HG03060 (cell line): ENCODE data around the gene TLK2.

ENCODE experiments used
- ATAC-seq: cut with Tn5 transposase; IDR thresholded peaks from one replicate; pipeline ENCODE4 v1.9.1; 2021; ENCODE audit warnings: low read depth, moderate number of reproducible peaks; ENCODE audit not compliant: unreplicated experiment

TLK2 gene

DNA sequence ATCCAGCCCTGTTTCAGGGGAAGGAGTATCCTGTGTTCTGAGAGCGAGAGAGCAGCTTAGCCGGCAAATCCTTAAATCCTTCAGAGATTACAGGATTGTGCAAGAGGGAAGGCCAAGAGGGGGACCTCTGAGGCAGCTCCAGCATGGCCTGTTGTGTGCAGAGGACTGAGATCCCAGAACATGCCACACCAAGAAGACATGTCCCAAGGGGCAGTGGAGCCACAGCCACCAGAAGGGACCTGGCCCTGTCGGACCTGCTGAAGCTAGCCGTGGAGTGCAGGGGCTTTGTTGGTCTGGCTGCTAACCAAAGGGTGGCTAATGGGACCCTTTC is 147.2 kb downstream of the TLK2 start:
- no peak for ATAC-seq

DNA sequence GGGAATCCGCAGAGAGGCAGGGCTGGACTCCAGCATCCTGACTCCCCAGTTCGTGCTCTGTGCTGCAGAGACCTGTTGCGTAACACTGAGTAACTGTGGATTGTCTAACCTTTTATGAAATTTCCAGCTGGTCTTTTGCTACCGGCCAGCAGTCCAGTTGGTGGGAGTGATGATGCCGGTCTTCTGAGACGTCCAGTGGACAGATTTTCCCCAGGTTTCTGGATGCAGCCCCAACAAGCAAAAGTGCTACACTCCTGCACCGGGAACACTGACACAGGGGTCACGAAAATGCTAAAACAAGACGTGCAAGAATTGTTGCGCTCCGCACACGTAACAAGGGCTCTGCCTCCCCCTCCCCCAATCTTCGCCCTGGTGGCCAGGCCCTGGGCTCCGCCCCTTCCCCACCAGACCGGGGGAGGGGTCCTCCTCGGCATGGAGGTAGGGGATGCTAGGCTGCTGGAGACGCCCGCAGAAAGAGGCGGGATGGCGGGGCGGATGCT is 148.1 kb downstream of the TLK2 start:
- no peak for ATAC-seq

DNA sequence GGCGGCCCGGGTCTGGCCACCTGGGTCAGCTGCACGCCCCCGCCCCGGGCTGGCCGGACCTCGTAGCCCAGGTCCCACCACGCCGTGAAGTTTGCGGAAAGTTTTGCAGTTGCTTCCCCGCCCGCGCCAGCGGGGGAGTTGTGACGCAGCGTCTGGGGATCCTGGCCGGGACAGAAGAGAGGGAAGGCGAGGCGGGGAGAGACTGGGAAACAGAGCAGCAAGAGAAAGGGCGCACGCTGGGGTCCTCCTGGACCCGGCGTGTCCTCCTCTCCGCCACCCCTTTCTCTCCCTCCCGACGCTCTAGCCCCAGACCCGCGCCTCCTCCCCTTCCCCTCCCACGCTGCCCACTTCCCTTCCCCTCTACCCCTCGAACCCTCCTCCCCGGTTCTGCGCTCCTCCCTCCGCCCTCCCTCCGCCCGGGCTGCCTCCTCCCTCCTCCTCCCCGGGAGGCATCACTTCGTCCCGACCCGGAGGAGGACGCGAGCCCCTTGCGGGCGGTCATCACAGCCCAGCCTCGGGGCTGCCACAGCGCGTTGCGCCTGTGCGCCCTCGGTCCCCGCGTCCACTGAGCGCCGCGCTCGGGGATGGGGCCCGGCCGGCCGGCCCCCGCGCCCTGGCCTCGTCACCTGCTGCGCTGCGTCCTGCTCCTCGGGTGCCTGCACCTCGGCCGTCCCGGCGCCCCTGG is 148.7 kb downstream of the TLK2 start, which contains the start of gene MRC2:
MRC2 (plus strand) TSS at position 452 of the 685 bp plus-strand sequence; CDS start at position 585, 133 bp downstream.
- ATAC-seq = no peak

DNA sequence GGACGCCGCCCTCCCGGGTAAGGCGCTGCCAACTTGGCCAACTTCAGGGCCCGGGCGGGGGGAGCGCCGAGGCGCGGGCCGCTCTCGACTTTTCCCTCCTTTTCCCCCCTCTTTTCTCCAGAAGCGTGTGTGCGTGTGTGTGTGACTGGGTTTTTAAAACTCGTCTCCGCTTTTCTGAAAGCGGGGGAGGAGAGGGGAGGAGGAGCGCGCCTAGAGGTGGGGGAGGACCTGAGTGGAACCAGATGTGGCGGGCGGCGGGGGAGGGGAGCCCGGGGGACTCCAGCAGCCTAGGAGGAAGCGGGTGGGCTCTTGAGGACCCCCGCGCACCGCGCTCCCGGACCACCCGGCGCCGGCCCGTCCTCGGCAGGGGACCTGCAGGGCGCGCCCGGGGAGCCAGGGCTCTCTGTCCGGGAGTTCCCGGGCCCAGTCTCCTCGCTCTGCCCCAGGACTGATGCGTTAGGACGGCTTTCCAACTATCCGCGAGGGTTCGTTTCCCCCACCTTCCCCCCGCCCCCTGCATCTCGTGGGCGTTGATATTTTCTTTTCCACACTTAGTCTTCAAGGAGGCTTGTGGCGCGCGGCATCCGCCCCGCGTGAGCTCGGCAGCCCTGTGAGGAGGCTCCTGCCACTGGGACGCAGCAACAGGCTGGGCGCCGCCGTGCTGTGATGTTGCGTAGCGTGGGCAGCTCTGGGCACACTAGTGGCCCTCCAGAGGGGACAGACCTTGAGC is 149.4 kb downstream of the TLK2 start:
- no peak for ATAC-seq

DNA sequence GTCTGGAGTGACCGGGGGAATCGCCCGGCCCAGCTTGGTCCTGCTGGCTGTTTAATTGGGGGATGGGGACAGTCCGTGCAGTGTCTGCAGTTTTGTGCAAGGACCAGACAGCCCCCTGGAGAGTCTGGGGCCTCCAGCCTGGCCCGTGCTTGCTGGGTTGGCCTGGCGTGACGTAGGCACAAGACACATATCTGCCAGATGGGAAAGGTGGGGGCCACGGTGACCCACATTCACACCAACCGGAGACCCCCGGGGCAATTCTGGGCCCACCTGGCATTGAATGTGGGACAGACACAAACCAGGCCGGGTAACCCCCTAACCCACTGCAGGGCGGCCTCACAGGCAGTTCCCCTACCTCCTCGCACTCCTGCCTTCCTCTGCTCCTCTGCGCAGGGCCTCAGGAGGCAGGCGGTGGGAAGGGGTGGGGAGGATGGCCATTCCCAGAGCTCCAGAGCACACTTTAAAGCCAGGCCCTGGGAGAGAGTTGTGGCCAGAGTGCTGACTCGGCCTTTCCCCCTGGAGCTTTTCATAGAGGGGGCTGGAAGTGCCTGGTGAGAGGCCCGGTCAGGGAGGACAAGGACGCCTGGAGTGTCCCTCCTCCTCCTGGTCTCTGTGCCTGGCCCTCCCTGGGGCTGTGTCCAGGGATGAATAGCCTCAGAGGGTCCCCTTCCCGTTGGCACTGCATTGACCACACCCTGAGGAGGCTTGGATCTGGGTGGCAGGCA is 150.4 kb downstream of the TLK2 start:
- no peak for ATAC-seq

DNA sequence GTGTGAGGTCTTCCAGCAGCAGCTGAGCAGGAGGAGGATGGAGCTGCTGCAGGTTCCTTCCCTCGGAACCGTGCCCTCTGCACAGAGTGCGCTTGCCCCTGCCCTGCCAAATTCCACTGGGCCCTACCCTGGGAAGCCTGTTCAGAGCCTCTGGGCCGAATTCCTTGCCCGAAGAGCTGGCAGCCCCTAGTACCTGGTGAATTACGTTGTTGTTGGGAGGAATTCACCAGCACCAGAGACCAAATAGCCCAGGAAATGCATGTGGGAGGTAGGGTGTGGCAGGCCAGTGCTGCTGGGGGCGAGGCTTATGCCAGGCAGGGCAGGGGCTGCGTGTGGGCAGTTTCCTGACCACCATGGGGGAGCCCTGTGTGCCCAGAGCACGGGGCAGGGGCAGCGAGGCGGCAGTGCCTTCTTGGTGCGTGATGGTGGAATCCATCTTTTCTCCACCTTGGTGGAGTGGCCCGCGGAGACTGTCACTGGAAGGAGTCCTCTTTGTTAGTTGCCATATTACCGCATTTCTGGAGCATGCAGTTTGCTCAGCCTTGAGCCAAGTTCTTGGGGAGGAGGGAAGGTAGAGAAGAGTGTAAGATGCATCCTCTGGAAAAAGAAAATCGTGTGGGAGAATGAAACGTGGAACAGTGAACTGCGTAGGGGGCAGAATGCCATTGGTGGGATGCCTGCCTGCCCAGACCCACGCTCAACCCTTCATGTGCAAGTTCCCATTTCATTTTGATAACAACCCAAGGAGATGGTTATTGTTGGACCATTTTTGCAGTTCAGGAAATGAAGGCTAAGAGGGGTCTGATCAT is 151.1 kb downstream of the TLK2 start:
- ATAC-seq = no peak

DNA sequence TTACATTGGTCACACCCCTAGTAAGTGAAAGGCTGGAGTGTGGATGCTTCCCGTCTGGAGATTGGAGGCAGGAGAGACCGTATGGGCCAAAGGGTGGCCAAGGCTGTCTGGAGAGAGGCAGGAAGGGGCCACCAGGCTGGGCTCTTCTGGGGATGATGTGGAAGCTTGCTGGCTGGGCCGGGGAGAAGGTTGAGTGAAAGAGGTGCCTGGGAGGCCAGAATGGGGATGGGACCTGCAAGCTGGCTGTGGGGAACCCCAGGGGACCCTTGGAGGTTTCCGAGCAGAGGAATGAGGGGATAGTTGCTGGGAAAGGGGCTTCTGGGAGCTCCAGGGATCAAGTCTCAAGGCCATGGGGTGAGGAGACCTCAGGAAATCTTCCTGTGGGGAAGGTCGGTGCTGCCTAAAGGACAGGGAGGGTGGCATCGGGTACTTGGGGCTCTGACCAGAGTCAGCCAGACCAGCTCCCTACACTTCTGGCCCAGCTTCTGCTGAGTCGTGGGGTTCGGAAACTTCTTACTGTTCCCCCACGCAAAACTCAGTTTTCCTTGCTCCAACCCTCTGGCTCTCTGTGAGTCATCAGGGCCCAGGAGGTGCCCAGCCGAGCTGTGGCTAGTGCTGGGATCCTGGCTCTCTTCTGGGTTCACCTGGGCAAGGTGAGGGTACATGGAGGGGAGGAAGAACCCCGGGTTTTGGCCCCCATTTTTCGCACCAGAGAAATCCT is 151.9 kb downstream of the TLK2 start:
- ATAC-seq = no peak

DNA sequence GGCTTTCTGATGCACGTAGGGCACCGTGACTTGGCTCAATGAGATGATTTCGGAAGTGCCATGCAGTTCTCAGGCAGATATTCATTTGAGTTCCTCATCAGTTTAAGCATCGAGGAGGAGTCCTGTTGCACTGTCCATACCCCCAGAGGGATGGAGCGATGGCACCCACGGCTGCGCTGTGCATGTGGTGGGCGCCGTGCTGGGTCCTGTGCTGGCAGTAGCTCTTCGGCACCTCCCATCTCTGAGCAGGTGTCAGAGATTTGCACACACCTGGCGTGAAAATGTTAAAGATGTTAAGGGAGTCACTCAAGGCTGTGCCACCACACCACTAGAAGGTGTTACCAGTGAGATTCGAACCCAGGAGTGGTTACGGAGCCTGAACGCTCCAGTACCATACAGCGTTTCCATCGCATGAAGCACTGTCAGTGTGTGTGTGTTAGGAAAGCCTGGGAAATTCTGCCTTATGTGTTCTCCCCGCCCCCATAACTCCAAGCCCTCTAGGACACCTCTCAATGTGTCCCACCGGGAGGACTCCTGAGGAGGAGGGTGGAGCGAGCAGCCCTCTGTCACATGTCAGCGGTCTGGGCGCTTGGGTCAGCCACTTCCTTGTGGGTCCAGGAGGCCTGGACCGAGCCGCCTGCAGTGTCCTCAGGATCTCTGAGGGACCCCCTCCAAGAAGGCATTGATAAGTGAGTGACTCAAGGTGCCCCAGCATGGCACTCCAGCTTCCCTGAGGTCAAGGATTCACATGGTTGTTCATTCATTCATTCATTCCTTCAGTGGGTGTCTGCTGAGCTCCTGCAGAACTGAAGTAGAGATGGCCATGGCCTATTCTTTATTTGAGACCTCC is 152.7 kb downstream of the TLK2 start:
- no peak for ATAC-seq

DNA sequence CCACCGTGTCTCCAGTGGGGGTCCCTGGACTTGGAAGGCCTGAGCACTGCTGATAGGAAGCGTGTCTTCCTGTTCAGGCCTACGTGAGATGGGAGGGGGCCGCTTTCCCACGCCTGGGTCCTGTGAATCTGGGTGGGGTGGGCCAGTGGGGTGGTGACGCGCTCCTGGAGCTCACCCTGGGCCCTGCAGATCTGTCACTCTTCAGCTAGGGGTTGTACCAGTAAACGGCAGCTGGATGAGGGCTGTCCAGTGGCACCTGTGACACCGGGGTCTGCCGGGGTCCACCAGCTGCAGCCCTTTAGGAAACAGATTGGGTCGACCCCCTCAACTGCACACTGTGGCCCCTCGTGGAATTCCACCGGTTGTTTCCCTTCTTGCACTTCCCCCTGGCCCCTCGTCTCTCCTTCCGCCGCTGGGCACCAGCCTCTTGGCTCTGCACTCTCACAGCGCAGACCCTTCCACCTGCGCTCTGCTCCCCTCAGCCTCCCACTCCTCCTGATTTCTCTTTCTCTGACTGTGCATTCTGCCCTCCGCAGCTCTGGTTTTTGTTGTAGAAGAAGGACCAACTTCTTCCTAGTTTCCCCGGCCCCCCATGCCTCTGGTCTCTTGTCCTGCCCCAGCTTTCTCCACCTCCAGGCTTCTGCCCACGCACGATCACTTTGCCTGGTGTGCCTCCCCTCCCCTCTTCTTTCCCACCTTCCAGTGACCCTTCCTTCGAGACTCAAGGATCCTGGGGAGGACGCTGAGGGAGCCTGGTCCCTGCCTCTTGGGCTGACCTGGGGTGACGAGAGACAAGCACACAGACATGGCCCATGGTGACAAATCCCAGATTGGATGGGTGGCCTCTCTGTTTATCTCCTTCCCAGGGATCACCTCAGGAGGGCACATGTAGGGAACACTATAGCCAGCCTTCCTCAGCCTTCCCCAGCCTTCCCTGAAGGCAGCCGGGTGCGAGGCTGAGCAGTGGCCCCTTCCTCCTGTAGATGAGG is 153.6 kb downstream of the TLK2 start:
- no peak for ATAC-seq

DNA sequence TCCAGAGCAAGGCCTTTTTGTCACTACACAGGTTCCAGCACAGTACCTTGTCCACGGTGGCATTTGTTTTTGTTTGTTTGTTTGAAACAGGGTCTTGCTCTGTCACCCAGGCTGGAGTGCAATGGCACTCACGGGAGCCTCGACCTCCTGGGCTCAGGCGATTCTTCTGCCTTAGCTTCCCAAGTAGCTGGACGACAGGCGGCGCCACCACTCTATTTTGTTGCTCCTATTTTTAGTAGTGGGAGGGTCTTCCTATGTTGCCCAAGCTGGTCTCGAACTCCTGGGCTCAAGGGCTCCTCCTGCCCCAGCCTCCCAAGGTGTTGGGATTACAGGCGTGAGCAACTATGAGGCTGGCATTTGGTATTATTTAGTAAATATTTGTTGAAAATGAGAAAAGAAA is 159.2 kb downstream of the TLK2 start:
- no peak for ATAC-seq

DNA sequence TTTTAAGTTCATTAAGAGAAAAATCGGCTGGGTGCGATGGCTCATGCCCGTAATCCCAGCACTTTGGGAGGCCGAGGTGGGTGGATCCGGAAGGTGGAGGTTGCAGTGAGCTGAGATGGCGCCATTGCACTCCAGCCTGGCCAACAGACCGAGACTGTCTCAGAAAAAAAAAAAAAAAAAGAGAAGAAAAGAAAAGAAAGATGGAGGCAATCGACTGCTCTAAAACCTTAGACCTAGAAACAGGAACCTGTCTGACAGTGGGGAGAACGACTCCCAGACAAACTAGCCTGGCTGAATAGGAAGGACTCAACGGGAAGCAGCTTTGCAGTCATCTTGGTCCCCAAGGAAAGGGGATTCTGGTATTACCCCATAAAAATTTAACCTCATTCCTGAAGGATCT is 162.5 kb downstream of the TLK2 start:
- ATAC-seq = no peak

DNA sequence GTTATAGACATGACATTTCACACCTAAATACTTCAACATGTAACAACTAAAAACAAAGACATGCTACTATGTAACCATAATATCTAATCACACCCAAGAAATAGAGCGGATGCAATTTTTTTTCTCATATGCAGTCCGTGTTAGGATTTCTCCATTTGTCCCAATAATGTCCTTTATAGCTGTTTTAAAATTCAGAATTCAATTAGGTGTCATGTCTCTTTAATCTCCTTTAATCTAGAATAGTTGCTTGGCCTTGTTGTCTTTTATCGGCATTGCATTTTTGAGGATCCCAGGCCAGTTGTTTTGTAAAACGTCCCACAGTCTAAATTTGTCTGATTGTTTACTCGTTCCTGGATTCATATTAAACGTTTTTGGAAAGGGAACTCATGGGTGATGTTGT is 163.3 kb downstream of the TLK2 start:
- ATAC-seq = no peak

DNA sequence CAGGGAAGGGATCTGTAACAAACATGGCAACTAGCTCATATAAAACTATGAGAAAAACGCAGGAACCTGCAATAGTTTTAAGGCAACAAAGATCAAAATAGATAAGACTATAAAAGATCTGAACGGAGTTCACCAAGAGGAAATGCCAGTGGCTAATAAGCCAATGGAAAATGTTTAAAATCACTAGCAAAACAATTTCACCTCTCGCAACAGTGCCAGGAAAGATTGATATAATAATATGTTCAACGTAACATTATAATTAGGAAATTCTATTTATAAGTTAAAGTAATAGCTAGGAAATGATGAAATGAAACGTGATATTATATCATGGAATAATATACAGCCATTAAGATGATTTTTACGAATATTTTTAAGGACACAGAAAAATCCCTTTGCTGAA is 164.9 kb downstream of the TLK2 start:
- no peak for ATAC-seq

DNA sequence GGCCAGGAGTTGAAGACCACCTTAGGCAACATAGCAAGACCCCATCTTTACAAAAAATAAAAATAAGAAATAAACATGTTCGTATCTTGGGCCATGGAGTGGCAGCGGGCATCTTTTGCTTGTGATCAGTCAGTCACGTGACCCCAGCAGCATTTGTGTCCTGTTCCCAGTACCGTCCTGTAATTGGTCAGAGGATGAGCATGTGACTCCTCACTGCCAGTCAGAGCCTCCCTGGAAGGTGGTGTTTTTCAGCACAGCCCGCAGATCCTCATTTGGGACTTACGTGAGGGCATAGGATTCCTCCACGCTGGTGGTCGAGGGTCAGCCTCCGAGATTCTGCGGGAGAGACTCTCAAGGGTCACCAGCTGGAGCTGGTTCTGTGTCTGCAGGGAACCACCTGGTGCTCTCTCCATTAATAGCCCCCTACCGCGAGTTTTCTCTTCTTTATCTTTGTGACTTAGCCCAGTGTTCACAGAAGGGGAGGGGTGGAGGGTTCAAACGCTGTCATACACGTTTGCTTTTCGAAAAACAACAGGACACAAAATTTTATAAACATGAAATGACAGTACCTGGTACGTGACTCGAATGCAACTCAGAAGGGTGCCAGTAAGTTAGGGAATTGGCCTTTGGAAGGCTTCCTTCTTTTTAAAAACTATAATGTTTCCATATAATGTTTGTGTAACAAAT is 166.0 kb downstream of the TLK2 start:
- ATAC-seq = no peak

DNA sequence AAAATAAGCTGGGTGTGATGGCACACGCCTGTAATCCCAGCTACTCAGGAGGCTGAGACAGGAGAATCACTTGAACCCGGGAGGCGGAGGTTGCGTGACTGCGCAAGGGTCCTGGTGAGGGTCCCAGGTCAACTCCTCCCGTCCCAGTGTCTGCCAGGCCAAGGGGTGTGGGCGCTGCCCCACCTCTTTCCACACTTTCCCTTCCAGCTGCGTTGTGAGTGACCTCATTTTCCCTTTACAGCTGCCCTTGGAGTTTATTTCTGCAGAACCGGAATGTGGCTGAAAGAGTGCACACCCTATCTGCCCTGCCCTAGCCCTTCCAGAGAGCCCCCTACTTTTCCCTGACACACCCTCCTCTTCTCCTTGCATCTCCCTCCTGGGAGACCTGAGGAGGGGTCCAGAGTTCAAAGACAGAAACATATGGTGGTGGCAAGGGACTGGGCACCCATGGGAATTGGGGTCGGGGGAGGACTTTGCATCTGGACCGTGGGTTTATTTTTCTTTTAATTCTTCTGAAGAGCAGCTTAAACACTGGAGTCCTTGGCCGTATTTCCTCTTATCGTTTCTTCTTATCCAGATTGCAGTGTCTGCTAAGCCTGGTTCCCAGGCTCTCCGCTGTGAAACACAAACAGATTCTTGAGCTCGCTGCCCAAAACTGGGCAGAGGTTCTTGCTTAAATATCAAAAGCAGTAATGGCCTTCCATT is 169.8 kb downstream of the TLK2 start:
- ATAC-seq = no peak

DNA sequence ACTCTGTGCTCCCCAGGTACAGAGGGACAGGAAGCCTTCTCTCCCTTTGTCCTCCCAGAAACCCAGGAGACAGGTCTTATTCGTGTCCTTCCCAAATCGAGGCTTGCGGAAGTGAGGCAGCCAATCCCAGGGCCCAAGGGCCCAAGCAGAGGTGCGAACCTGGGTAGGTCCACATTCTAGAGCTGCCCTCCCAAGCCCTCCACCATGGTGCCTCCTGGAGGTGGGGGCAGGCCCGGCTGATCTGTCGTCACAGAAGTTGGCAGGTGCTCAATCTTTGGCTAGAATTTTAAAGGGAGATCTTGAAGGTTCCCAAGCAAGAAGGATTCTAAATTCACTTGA is 170.3 kb downstream of the TLK2 start:
- no peak for ATAC-seq

DNA sequence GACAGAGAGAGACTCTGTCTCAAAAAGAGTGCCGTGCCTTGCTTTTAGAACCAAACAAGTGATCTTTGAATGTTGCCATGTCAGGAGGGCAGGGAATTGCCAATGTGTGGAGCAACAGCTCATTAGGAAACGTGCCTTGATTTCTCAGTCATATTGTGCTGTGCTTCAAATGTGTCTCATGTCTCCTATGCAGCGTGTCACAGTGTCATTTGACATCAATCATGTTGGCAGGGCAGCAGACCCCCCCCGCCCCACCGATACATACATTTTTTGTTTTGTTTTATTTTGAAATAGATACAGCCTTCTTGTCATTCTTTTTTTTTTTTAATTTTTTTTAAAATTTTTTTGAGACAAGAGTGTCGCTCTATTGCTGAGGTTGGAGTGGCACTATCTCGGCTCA is 170.9 kb downstream of the TLK2 start:
- ATAC-seq = no peak
